HG03571 (cell line): ENCODE results near the gene TRAF3.
"Not testable (repeated sequence)": the region's sequence is repeated elsewhere in the genome, so short reads cannot be mapped to it uniquely, and the experiment has no call there.

Source experiments
- ATAC-seq: cut with Tn5 transposase; IDR thresholded peaks from one replicate; pipeline ENCODE4 v1.9.1; 2021; ENCODE audit not compliant: unreplicated experiment

The TRAF3 gene

GRCh38 chr14:102863381-102863780 is 86.1 kb downstream of the TRAF3 start:
- no peak for ATAC-seq

DNA sequence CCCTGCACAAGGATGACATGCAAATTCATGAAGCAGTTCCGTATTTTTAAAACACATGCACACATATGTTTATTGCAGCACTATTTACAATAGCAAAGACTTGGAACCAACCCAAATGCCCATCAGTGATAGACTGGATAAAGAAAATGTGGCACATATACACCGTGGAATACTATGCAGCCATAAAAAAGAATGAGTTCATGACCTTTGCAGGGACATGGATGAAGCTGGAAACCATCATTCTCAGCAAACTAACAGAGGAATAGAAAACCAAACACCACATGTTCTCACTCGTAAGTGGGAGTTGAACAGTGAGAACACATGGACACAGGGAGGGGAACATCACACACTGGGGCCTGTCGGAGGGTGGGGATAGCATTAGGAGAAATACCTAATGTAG is 88.7 kb downstream of the TRAF3 start:
- not testable (repeated sequence) for ATAC-seq

DNA sequence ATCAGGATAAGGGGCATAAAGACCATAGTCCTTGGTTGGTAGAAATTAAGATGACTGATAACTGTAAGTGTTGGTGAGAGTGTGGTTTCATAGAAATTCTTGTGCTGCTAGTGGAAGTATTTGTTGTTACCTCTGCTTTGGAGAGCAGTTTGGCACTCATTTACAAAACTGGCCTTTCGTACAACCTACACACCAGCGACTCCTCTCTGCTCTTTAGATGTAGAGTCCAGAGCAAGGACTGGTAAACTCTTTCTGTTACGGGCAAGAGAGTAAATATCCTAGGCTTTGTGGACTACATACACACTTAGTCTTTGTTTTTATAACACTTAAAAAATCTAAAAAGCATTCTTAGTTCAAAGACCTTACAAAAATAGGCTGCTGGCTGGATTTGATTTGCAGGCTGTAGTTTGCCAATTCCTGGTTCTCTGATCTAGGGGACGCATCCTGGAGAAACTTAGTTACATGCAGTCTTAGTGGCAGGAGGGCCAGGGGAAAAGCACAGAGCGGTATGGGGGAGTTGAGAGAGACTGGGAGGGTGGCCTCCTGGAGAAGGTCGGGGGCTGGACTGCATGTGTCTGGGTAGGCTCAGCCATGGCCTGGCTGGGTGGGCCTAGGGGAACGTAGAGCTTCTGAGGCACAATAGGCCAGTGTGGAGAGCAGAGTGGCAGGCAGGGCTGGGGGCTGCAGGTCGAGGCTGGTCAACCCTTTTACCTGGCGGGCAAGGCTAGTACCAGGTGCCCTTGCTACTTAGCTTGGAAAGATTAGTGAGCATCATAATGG is 89.9 kb downstream of the TRAF3 start:
- no peak for ATAC-seq

- ATAC-seq = no peak
Observed at GRCh38 chr14:102867826-102868580, 90.8 kb downstream of the TRAF3 start.

DNA sequence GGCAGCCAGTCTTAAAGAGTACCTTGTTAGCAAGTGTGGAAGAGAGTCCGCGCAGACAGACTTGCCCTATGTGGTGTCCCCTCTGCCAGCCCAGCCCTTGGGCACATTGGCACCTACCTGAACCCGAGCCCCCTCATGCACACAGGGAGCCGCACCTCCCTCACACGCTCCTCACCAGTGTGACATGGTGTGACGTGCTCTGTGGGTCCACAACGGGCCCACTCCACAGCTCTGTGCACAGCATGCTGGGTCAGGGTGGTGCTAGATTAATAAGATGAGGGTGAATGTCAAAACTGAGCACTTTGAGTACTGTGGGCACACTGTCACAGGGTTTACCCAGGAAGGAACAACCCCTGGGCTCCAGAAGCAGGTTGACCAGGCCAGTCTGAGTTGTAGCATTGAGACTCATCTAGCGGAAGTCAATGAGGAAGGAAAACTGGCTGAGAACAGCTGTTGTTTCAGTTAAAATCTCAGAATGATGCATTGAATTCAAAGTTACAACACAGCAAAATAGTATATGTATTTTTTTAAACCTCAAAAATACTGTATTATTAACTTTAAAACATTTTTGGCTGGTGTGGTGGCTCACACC is 91.8 kb downstream of the TRAF3 start:
- no peak for ATAC-seq

DNA sequence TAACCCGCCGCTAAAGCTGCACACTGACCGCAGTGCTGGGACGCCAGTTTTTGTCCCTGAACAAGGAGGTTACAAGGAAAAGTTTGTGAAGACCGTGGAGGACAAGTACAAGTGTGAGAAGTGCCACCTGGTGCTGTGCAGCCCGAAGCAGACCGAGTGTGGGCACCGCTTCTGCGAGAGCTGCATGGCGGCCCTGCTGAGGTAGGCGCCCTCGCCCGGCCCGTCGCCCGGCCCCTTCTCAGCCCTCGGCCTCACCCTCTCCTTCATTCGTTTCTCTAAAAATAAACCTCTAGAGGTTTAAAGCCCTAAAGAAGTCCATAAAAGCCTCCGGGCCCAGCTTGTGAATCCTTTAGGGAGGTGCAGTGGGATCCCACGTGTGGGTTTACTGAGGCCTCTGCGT is 93.0 kb downstream of the TRAF3 start:
- ATAC-seq = no peak

DNA sequence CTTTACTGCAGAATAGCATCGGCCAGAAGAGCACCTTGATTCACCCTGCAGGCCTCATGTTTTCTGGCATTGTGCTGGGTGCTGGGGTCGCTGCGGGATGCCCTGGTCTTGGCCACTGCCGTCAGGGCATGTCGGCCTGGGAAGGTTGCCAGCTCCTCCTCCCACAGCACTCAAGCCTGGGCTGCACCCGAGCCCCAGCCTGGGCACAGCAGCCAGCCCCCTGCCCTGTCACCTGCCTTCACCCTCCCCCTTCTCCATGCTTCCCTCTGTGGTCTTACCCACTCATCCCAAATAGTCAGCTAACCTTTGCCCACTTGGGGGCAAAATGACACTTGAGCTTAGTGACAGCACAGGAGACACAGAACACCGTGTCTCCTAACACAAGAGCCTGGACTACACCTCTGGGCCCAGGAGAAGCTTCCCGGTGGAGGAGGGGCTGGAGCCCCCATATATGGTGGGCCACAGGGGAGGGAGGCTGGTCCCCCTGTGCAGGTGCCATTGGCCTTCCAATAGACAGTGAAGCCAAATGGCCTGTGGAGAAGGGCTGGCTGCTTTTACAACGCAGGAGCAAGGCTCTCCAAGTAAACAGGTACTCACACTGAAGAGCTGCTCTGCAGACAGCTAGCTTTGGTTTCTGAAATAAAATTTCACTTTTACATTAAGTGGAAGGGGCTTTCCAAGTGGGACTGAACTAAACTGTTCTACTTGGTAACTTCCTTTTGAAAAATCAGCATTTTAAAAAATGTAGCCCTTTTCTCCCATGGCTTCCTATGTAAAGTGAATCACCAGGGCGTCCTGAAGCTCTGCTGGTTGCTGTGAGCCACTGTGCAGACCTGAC is 94.0 kb downstream of the TRAF3 start:
- no peak for ATAC-seq

DNA sequence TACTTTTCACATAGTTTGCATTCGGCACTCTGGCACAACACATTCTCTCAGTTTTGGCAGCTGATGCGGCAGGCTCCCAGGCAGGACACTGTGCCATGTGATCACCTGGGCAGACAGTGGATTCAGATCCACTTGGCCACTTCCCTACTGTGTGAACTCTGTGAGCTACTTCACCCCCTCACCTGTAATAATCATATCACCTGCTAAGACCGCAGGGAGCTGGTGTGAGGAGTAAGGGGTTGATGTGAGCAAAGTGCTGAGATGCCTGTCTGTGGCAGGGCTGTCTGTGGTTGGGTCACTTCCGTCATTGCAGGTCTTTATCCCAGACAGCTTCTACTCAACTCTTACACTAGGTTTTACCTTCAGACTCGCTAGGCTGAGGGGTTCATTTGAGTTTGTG is 94.8 kb downstream of the TRAF3 start:
- no peak for ATAC-seq

DNA sequence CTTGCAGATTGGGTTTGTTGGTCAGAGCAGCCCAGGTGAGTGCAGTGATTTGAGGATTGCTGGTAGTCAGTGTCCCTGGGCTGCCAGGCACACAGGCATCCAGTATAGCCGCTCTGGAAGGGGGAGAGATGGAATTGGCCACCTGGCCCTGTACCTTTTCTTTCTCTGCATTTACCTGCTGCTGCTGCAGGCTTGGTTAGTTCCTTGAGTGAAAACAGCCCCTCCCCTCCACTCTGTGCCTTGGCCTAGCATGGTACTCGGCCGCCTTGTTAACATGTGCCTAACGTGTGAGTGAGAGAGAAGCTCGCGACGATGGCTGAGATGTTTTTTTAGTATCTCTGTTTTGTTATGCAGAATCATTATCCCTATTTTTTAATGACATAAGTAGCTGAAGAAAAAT is 95.9 kb downstream of the TRAF3 start:
- no peak for ATAC-seq

GRCh38 chr14:102873546-102874061 is 96.4 kb downstream of the TRAF3 start:
- ATAC-seq = no peak

- ATAC-seq = no peak
Observed at GRCh38 chr14:102875652-102876051, 98.4 kb downstream of the TRAF3 start.

- ATAC-seq = not testable (repeated sequence)
Observed at GRCh38 chr14:102877511-102877910, 100.3 kb downstream of the TRAF3 start.

DNA sequence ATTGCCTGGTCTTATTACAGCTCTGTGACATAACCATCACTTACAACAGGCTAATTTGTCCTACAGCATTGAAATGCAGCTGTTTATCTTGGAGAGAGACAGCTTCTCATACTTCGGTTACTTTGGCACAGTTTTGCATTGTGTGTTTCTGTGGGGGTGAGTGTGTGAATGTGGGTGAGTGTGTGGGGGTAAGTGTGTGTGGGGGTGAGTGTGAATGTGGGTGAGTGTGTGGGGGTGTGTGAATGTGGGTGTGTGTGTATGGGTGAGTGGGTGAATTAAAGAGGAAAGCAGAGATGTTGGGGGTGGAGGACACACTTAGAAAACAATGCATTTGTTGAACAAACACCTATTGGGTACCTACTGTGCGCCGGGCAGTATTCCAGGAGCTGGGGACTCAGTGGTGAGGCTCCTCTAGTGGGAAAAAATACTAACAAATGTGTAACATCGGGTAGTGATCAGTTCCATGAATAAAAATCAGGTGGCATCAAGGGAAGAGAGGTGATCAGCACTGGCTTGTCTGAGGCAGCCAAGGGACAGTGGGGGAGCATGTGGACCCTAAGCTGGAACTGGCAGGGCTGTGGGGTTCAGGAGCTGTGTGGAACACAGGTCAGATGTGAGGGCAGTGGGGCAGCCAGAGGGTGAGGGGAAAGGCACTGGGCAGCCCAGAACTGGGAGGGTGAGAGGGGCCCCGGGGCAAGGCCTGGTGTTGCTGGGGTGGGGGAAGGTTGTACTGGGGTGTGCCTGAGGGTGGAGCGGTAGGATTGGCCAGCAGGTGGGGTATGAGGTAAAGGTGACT is 101.1 kb downstream of the TRAF3 start:
- ATAC-seq = no peak

DNA sequence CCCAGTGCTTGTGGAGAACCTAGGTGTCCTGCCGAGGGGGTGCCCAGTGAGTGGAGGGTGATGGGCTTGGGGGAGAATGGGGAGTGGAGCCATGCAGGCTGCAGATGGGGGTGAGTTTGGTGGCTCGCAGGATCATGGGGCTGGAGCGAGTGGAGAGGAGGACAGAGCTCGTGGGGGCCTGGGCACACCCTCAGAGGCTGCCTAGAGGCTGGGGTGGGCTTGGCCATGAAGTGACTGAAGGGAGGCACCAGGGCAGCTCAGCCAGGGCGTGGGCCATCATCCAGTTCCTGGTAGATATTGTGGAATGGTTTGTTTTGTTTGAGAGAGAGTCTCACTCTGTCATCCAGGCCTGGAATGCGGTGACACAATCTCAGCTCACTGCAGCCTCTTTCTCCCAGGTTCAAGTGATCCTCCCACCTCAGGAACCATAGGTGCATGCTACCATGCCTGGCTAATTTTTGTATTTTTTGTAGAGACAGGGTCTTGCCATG is 101.8 kb downstream of the TRAF3 start:
- ATAC-seq = no peak

GRCh38 chr14:102882226-102882906 is 105.1 kb downstream of the TRAF3 start:
- no peak for ATAC-seq

DNA sequence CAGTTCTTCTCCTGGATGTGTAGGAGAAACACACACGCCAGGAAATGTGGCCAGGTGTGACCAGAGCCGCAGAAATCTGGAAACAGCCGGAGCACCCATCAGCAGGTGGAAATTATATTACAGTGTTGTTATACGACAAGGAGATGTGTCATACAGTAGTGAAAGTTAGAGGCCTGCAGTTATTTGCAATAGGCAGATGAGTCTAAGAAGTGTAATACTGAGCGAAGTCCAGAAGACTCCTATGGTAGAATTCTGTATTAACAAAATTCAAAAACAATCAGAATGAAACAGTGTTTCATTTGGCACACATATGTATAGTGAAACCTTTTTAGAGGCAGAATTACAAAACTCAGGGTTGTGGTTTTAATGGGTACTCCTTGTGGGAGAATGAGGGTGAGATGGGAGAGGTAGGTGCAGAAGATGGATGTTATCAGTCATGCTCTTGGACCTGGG is 105.9 kb downstream of the TRAF3 start:
- ATAC-seq = no peak

- no peak for ATAC-seq
Observed at GRCh38 chr14:102883554-102883953, 106.3 kb downstream of the TRAF3 start.

- no peak for ATAC-seq
Observed at GRCh38 chr14:102885737-102886447, 108.6 kb downstream of the TRAF3 start.

GRCh38 chr14:102888748-102889147 is 111.5 kb downstream of the TRAF3 start:
- no peak for ATAC-seq
